Panc1 (cell line): Measurements from ENCODE around the gene SAT1. TPM values are rescaled to one million over a fixed set of nuclear protein-coding genes. Genes with fewer than 3 reads are reported as not detected.

Experiments used
- ATAC-seq: fragments of 200-7000 bp; cut with Tn5 transposase; 2 replicates; pipeline ENCODE4 v1.9.1; 2020; ENCODE audit warnings: mild to moderate bottlenecking, moderate library complexity
- BruUV-seq: library from RNA; stranded (reverse); fragments of 400-500 nt; replicated peaks from 2 replicates; lab custom pipeline; 2021; lab: Mats Ljungman, UMichigan
- CTCF ChIA-PET: fragments of 300-600 bp; sonication (Branson Sonifier 250); formaldehyde crosslinking; loops from one replicate; lab custom pipeline; 2022; ENCODE audit warnings: antibody characterized with exemption; lab: Charles Lee
- POLR2A ChIA-PET: fragments of 300-600 bp; sonication (Branson Sonifier 250); formaldehyde crosslinking; loops from one replicate; lab custom pipeline; 2022; ENCODE audit warnings: antibody characterized with exemption; lab: Charles Lee
- DNase-seq: peaks from one replicate; pipeline ENCODE4 v3.0.0-alpha.2; 2010; ENCODE audit warnings: low read depth, low spot score
- H3K27ac ChIP-seq: 2 replicates; pipeline ENCODE4 v1.5.1; 2011; ENCODE audit warnings: mild to moderate bottlenecking, low read length, inconsistent platforms
- H3K27me3 ChIP-seq: fragments of 200-500 bp; sonication (Bioruptor generic); 2 replicates; pipeline ENCODE4 v1.6.0; 2014; ENCODE audit warnings: low read length, inconsistent platforms; ENCODE audit not compliant: control insufficient read depth, insufficient read depth
- H3K36me3 ChIP-seq: fragments of 200-500 bp; sonication (Bioruptor generic); 2 replicates; pipeline ENCODE4 v1.5.1; 2014; ENCODE audit warnings: inconsistent platforms, mild to moderate bottlenecking, low read length, moderate library complexity; ENCODE audit not compliant: control insufficient read depth, insufficient read depth
- H3K4me1 ChIP-seq: 2 replicates; pipeline ENCODE4 v1.5.1; 2011; ENCODE audit warnings: inconsistent platforms, mild to moderate bottlenecking, low read length, moderate library complexity; ENCODE audit not compliant: control insufficient read depth, insufficient read depth
- H3K4me3 ChIP-seq, 2 experiments: 2 replicates each; pipeline ENCODE4 v1.5.1; 2011 to 2012; ENCODE audit warnings: low read depth in 2 of 2, low read length in 2 of 2, mild to moderate bottlenecking in 2 of 2, inconsistent platforms in 1 of 2, moderate library complexity in 1 of 2
- H3K9me3 ChIP-seq: fragments of 200-500 bp; sonication (Bioruptor generic); 2 replicates; pipeline ENCODE4 v1.5.1; 2014; ENCODE audit warnings: low read depth, mild to moderate bottlenecking, inconsistent platforms, low read length, moderate library complexity; ENCODE audit not compliant: control insufficient read depth, insufficient read depth
- POLR2AphosphoS5 ChIP-seq: IDR thresholded peaks from 2 replicates; pipeline ENCODE4 v1.6.1; 2012; ENCODE audit warnings: mild to moderate bottlenecking, low read depth, low read length, moderate library complexity
- SIN3A ChIP-seq: IDR thresholded peaks from 2 replicates; pipeline ENCODE4 v1.6.1; 2012; ENCODE audit warnings: low read depth, mild to moderate bottlenecking, low read length, moderate library complexity, borderline replicate concordance; ENCODE audit not compliant: insufficient read depth
- TCF7L2 ChIP-seq: IDR thresholded peaks from 2 replicates; pipeline ENCODE4 v1.6.1; 2011; ENCODE audit warnings: mild to moderate bottlenecking, low read depth, low read length, inconsistent platforms
- in situ Hi-C: cut with HindIII; loops from 2 replicates; pipeline ENCODE4 v1.10.0; 2016; ENCODE audit warnings: low sequenced_read_pairs, low pct_unique_long_range_greater_than_20kb
- intact Hi-C: fragments of 100-400 bp; cut with micrococcal nuclease; formaldehyde crosslinking; loops from one replicate; pipeline ENCODE4 v1.10.0; 2022; ENCODE audit not compliant: unreplicated experiment
- total RNA-seq: library from RNA; stranded (reverse); gene quantifications from one replicate; pipeline ENCODE4 v1.2.1, GENCODE V29; 2021; ENCODE audit not compliant: unreplicated experiment
- TF ChIP-seq, protein P1 (sequence below): fragments of 450-650 bp; IDR thresholded peaks from 2 replicates; pipeline ENCODE4 v1.5.1; 2017; ENCODE audit warnings: mild to moderate bottlenecking
- TF ChIP-seq, protein P2 (sequence below), 2 experiments: IDR thresholded peaks; 2 replicates each; pipeline ENCODE4 v1.6.1; 2011 to 2012; ENCODE audit warnings: low read depth in 2 of 2, control low read depth in 1 of 2, low read length in 1 of 2, mild to moderate bottlenecking in 1 of 2, moderate library complexity in 1 of 2; ENCODE audit not compliant: insufficient read depth in 1 of 2

Gene SAT1
- total RNA-seq, 1 experiment from 2014 or later, result 173 TPM

DNA sequence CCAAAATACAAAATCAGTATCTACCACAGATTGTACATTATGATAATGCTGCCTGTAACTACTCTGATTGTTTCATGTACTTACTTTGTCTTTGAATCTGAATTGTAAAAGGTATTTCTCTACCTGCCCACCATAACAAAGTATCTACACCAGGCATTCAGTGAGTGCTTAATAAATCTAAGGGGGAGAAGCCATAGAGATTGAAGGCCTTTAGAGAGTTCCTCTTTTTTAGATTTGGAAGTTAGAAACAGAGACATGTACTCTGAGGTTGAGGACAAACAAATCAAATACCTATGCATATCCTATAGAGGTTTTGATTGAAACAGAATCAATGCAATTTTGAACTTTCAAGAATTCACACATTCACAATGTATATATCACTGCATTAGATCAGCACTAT, 42.7 kb downstream of the SAT1 start:
- intact Hi-C loops (no loop called here), in situ Hi-C loops (no loop called here)
- H3K9me3 ChIP-seq, result no peaks in the 10 kb centered on the region
- no peaks in the 10 kb centered on the region for H3K27me3 ChIP-seq
- ChIA-PET CTCF (no interaction called here), POLR2A (no interaction called here)
- no peak overlapping the region for H3K27ac ChIP-seq
- ATAC-seq, result no peak
- no peaks in the 10 kb centered on the region for H3K36me3 ChIP-seq
- TF ChIP-seq, protein P1, sequence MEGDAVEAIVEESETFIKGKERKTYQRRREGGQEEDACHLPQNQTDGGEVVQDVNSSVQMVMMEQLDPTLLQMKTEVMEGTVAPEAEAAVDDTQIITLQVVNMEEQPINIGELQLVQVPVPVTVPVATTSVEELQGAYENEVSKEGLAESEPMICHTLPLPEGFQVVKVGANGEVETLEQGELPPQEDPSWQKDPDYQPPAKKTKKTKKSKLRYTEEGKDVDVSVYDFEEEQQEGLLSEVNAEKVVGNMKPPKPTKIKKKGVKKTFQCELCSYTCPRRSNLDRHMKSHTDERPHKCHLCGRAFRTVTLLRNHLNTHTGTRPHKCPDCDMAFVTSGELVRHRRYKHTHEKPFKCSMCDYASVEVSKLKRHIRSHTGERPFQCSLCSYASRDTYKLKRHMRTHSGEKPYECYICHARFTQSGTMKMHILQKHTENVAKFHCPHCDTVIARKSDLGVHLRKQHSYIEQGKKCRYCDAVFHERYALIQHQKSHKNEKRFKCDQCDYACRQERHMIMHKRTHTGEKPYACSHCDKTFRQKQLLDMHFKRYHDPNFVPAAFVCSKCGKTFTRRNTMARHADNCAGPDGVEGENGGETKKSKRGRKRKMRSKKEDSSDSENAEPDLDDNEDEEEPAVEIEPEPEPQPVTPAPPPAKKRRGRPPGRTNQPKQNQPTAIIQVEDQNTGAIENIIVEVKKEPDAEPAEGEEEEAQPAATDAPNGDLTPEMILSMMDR, result no peak
- TF ChIP-seq, protein P2, sequence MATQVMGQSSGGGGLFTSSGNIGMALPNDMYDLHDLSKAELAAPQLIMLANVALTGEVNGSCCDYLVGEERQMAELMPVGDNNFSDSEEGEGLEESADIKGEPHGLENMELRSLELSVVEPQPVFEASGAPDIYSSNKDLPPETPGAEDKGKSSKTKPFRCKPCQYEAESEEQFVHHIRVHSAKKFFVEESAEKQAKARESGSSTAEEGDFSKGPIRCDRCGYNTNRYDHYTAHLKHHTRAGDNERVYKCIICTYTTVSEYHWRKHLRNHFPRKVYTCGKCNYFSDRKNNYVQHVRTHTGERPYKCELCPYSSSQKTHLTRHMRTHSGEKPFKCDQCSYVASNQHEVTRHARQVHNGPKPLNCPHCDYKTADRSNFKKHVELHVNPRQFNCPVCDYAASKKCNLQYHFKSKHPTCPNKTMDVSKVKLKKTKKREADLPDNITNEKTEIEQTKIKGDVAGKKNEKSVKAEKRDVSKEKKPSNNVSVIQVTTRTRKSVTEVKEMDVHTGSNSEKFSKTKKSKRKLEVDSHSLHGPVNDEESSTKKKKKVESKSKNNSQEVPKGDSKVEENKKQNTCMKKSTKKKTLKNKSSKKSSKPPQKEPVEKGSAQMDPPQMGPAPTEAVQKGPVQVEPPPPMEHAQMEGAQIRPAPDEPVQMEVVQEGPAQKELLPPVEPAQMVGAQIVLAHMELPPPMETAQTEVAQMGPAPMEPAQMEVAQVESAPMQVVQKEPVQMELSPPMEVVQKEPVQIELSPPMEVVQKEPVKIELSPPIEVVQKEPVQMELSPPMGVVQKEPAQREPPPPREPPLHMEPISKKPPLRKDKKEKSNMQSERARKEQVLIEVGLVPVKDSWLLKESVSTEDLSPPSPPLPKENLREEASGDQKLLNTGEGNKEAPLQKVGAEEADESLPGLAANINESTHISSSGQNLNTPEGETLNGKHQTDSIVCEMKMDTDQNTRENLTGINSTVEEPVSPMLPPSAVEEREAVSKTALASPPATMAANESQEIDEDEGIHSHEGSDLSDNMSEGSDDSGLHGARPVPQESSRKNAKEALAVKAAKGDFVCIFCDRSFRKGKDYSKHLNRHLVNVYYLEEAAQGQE (IDR thresholded peaks at IDR 0.05; ENCODE audit: insufficient read depth in 1 of 2, low read depth in 2 of 2, low read length in 1 of 2), result no peak
- TF ChIP-seq TCF7L2, result no peak
- no peak for TF ChIP-seq SIN3A
- DNase-seq, result no peak
- peaks cover 3% of the 10 kb centered on the region; the same call in 1 of the 2 replicates for H3K4me1 ChIP-seq
- H3K4me3 ChIP-seq, result no peak overlapping the region
- BruUV-seq, result no TSS peak

DNA sequence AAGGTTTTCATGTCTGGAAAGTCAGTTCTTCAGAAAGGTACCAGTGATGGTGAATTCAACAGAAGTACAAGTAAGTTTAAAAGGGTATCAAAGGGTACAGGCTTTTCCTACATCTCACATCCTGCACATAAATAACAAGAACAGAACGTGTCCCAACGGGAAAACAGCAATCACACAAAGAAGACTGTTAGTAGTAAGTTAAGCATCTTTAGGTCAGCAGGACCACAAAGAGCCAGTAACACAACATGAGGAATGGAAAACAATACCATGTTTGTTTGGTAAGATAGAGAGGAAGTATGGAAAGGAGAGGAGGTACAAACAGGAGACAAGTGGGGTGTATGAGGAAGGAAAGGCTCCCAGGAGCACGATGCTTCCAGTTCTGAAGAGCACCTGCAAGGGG, 43.2 kb downstream of the SAT1 start:
- ChIA-PET POLR2A (no interaction called here), CTCF (no interaction called here)
- intact Hi-C loops, result no loop called here
- in situ Hi-C loops, result no loop called here
- DNase-seq (no peak), ATAC-seq (no peak)
- Histone ChIP-seq H3K27me3 (no peaks in the 10 kb centered on the region), H3K27ac (no peak overlapping the region), H3K4me1 (peaks cover 3% of the 10 kb centered on the region; the same call in 1 of the 2 replicates), H3K9me3 (no peaks in the 10 kb centered on the region), H3K4me3 (no peak overlapping the region), H3K36me3 (no peaks in the 10 kb centered on the region)
- BruUV-seq, result no TSS peak
- TF ChIP-seq POLR2AphosphoS5 (no peak), SIN3A (no peak), TCF7L2 (no peak)
- TF ChIP-seq, protein P2 (IDR thresholded peaks at IDR 0.05; ENCODE audit: insufficient read depth in 1 of 2, low read depth in 2 of 2, low read length in 1 of 2), result no peak
- TF ChIP-seq, protein P1, result no peak
